GDM1 (cell line): ENCODE data around the gene MKS1.

Experiments
- DNase-seq: peaks from one replicate; lab custom pipeline; 2025; lab: John Stamatoyannopoulos, UW

The MKS1 gene

DNA sequence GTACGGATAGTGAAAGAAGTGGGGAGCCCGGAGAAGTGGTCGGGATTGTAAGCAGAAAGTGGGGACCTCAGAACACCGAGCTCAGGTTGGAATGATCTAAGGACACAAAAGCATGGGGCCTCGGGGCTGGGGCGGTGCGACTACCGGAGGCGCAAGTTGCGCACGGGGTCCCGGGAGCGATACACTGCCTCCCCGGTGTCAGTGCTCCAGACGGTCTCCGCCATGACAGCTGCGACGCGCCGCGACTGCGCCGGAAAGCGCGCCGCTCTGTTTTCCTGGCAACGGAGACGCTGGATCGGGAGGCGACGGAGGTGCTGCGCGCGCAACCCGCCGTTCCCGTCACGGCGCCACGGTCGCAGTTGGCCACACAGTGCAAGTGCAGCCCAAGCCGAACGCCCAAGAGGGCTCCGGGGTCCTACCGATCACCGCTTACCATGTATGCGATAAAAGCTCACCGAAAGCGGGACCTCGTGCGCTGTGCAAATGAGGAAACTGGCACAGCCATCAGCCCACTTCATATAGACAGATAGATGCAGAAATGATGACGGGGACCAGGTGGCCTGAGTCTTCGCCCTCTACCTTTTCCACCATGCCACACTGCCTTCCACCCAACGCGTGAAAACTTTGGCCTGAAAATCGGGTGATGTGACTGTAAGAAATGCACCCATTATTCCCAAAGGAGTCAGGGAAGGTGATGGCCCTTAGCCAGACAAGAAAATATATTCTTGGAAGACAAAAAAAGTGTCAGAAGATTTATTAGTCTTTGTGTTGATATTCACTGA, at the start of gene MKS1:
MKS1 (minus strand) TSS at position 249 of the 782 bp plus-strand sequence; CDS start at position 224, 25 bp downstream.
- peak; percentile 95 for DNase-seq

DNA sequence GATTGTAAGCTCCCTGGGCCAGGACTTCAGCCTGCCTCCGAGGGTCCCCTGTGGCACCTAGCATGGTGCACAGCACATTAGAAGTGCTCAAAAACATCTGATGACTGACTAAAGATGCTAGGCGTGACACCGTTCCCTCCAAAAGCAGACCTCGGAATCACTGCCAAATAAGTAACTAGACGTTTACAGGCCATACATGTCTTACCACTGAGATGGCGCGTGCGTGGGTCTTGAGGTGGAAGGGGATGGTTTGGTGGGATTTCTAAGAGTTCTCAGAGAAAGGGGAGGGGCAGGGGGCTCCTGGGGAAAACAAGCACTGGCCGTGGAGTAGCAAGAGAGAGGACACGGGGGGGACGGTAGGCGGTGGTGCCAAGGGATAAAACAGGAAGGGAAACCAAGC, 49.3 kb upstream of the MKS1 start:
- no peak for DNase-seq

DNA sequence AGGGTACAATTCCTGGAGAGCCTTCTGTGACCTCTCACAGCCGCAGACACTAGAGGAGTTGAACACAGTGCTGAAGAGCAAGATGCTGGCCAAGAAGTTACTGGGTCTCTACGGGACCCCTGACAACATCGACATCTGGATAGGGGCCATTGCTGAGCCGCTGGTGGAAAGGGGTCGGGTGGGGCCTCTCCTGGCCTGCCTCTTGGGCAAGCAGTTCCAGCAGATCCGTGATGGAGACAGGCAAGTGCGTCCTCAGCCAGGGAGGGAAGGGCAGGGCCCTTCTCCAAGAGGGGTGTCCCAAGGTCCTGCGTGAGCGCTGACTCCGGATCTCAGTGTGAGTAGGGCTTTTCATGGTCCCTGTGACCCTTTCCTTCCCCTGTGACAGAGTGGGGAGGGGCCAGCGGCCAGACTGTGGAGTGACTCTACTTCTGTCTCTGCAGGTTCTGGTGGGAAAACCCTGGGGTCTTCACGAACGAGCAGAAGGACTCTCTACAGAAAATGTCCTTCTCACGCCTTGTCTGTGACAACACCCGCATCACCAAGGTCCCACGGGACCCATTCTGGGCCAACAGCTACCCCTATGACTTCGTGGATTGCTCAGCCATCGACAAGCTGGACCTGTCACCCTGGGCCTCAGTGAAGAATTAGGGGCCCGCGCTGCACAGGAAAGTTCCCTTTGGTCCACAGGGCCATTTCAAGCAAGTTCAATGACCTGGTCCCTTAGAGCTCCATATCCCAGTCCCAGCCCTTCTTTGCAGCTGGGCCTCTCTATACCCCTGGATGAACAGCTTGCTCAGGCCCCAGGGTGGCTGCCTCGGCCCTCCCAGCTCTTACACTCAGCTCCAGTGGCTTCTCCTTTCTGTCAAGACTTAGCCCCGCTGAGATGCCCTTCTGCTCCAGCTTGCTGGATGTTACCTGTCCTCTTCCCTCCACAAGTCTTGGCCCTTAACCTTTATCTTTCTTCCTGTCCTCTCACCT, 48.6 kb upstream of the MKS1 start:
- no peak for DNase-seq

DNA sequence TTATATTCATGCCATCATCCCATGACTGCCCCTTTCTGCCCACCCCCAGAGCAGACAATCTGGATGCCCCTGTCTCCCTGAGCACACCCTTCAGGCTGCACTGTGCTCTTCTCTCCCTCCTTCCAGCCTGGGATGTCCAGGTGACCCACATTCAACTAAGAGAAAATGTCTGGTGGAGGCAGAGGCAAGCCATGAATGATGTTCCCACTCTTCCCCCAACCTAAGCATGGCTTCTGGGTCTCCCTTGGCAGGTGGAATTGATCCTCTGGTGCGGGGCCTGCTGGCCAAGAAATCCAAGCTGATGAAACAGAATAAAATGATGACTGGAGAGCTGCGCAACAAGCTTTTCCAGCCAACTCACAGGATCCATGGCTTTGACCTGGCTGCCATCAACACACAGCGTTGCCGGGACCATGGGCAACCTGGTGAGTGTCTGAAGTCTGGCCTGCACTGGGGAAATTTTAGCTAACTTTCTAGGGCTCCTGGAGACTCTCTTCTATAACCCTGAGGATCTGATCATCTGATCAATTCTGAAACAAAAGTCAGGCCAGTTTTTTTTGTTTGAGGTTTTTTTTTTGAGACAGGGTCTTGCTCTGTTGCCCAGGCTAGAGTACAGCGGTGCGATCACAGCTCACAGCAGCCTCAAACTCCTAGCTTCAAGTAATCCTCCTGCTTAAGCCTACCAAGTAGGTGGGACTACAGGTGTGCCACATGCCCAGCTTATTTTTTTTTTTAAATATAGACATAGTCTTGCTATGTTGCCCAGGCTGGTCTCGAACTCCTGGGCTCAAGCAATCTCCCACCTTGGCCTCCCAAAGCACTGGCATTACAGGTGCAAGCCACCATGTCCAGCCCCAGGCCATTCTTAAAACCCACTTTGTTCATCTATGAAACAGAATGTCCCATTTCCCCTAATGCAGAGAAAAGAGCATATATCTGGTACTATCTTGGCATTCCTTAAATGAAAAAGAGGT, 47.1 kb upstream of the MKS1 start:
- no peak for DNase-seq

DNA sequence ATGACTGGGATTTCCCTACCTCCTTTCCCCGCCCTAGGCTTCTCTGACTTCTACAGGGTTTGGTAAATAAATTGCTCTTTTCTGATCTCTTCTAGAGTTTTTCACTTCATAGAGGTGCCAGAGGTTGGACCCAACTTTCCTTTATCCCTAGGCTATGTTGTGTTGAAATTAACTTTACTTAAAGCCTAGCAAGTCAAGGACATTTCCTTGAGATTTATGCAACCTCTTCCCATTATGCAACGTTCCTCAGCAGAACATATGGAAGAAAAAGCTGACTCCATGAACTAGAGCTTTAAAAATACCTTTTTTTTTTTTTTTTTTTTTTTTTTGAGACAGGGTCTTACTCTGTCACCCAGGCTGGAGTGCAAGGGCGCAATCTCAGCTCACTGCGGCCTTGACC, 46.2 kb upstream of the MKS1 start:
- DNase-seq: no peak

DNA sequence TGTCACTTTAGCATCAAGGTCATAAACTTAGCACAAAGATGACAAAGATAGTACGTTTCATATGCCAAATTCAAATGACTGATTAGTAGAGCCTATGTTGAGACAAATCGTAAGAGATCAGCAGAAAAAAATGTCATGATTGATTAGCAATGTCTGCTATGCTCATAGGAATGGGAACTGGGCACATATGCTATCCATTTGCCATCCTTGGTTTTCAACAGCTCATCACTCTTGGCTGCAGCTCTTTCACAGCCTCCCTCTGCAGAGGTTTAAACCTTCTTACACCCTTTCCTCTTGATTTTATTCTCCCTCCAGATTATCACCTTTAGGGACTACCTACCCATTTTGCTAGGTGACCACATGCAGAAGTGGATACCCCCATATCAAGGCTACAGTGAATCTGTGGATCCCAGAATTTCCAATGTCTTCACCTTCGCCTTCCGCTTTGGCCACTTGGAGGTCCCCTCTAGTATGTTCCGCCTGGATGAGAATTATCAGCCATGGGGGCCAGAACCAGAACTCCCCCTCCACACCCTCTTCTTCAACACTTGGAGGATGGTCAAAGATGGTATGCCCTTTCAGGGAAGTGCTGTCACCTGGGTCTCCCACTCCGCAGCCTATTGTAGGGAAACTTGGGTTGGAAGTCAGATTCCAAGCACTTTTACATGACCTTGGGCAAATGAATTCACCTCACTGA, 45.5 kb upstream of the MKS1 start:
- DNase-seq: no peak

DNA sequence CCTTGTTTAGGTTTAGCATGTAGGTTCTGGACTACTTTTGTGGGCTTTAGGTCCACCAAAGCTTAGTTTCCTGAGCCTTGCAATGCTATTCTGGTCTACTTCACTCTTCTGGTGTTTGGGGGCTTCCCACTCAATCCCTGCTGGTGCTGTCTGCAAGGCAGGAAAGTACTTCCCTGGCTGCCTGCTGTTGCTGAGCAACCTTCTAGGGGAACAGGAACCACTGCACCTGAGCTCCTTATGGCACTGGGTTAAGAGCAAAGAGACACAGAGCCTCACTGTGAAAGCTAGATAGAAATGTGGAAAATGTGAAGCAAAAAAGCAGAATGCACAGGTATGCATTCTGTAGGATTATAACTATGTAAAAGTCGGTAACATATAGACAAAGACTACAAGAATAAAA, 44.7 kb upstream of the MKS1 start:
- DNase-seq: no peak

DNA sequence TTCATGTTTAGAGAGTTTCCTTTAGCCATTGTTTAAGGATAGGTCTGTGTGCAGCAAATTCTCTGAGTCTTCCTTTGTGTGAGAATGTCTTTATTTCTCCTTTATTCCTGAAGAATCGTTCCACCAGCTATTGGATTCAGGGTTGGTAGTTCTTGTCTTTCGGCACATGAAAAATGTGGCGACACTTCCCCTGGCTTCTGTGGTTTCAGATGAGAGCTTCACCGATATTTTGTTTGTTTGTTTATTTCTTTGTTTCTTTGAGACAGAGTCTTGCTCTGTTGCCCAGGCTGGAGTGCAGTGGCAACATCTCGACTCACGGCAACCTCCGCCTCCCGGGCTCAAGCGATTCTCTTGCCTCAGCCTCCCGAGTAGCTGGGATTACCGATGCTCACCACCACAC, 43.1 kb upstream of the MKS1 start:
- DNase-seq: no peak

DNA sequence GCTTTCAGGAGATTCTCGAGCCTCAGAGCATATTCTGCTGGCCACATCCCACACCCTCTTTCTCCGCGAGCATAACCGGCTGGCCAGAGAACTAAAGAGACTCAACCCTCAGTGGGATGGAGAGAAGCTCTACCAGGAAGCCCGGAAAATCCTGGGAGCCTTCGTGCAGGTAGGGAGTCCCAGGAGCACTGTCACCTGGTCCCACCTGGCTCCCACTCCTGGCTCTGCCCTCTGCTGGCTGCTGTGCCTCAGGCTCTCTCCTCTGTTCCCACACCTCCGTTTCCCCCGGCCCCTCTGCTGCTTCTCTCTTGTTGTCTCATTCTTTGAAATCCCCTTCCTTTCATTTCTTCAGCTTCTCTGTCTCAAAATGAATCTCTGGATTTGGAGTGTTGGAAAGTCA, 35.7 kb upstream of the MKS1 start:
- no peak for DNase-seq

DNA sequence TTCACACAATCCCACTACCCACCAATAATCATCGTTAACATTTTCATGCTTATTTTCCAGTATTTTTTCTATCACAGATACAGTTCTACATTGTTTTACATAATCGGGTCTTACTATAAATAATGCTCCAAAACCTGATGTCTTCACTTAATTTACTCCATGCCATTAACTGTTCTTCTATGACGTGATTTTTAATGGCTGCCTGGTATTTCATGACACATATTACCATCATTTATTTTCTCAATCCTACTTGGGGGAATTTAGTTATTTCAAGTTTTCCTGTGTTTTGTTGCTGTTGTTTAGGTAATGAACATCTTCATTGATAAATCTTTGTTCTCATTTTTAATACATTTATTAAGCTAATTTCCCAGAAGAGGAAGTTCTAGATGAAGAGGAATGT, 34.0 kb upstream of the MKS1 start:
- DNase-seq: no peak

DNA sequence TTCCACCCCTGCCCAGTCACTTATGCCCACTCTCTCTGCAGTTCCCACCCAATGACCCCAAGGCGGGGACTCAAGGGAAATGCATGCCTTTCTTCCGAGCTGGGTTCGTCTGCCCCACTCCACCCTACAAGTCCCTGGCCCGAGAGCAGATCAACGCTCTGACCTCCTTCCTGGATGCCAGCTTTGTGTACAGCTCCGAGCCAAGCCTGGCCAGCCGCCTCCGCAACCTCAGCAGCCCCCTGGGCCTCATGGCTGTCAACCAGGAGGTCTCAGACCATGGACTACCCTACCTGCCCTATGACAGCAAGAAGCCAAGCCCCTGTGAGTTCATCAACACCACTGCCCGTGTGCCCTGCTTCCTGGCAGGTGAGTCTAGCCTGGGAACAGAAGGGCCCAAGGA, 33.1 kb upstream of the MKS1 start:
- no peak for DNase-seq

DNA sequence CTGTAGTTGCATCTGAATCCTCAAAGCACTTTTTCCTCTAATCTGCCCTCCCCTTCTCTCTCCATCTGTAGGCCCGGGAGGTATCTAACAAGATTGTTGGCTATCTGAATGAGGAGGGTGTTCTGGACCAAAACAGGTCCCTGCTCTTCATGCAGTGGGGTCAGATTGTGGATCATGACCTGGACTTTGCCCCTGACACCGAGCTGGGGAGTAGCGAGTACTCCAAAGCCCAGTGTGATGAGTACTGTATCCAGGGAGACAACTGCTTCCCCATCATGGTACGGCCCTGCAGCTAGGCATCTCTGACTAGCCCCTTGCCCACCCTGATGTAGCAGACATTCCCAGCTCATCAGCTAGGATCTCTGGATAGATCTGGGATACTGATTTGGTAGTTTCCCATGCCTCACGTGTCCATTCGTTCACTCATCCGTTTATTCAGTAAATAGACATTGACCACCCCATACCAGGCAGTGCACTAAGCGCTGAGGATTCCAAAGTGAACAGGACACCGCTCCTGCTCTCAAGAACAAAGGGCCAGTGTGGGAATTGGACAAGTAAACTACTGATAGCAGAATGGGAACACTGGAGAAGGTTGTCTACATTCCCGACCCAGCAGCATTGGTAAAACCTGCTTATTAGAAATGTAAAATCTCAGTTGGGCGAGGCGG, 31.4 kb upstream of the MKS1 start:
- no peak for DNase-seq

DNA sequence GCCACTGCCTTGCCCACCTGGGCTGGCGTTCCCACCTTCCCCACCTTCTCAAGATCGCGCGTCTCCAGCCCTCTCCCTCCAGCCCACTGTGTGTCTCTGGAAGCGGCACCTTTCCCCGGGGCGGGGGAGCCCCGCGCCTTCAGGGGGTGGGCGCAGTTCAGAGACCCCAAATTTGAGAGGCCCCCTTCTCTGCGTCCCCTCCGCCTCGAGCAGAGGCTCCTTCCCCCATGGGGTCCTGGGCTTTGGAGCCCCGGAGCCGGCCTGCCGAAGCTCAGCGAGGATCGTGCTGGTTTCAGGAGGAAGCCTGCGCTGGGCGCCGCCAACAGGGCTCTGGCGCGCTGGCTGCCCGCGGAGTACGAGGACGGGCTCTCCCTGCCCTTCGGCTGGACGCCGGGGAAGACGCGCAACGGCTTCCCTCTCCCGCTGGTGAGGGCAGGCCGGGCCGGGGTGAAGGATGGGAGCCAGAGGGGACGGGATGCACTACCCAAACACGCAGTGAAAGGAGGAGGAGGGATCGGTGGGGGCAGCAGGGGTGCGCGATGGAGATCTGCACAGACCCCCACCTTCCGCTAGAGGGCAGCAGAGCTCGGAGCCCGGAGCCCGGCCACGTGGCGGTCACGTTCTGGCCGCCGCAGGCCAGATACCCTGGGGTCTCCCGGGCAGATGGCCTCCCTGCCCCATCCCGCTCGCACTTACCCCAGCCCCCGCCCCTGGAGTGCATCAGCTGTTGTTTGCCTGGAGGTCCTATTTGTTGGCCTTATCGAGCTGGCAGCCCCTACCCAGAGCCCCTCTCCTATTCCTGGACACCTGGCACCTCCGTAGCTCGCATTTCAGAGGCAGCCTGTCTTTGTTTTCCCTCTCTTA, 30.4 kb upstream of the MKS1 start:
- DNase-seq: peak; percentile 42

DNA sequence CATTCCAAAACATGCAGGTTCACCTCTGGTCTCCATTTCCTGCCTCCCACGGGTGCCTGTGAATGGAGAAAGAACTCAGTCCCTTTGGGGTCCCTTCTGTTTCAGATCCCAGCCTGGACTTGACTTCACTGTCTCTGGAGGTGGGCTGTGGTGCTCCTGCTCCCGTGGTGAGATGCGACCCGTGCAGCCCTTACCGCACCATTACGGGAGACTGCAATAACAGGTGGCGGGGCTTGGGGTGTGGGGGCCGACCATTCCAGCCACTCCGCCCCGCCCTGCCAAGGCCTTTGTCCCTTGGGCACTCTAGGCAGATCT, 29.9 kb upstream of the MKS1 start:
- no peak for DNase-seq

DNA sequence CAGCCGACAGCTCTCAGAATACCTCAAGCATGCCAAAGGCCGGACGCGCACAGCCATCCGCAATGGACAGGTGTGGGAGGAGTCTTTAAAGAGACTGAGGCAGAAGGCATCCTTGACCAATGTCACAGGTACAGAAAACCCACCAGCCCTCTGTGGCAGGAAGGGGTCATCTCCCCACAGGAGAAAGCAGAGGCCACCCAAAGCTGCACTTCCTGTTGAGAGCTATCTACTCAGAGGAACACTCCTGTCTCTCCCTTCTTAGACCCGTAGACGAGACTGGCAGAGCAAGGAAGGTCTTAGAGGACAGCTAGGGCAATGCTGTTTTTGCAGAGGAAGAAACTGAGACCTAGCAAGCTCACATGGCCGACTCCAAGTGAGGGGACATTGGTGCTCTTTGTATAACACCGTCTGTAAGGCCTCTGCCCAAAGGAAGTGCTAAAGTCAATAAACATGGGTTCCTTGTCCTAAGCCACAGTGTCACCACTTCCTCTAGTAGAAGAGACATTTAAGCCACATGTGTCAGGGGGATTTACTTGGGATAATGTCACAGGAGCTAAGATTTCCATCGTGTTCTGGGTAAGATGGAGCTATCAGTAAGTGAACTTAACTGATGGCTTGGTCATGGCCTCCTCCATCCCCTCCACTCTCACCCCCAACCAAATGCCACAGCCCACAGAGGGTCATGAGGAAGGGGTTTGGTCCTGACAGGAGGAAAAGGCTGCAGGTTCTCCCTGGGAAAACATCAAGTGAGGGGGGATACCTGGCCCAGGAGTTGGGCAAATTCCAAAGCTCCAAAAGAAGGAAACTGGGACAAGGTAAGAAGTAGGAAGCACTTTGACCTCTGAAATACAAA, 28.7 kb upstream of the MKS1 start:
- DNase-seq: peak; percentile 36

DNA sequence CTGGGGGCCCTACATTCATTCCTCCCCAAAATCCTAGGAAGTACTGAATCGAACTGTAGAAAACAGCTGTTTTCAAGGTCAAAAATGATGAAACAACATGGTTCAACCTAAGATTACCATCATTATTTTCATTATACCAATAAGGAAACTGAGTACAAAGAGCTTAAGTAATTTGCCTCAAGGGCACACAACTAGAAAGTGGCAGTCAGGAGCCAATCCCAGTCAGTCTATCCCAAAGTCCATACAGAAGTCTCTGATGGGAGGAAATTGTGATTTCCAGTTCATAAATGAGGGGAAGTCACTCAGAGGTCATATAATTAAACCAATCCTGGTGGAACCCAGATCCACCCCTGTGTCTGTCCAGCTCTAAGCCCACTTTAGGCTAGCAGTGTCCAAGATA, 27.7 kb upstream of the MKS1 start:
- no peak for DNase-seq

DNA sequence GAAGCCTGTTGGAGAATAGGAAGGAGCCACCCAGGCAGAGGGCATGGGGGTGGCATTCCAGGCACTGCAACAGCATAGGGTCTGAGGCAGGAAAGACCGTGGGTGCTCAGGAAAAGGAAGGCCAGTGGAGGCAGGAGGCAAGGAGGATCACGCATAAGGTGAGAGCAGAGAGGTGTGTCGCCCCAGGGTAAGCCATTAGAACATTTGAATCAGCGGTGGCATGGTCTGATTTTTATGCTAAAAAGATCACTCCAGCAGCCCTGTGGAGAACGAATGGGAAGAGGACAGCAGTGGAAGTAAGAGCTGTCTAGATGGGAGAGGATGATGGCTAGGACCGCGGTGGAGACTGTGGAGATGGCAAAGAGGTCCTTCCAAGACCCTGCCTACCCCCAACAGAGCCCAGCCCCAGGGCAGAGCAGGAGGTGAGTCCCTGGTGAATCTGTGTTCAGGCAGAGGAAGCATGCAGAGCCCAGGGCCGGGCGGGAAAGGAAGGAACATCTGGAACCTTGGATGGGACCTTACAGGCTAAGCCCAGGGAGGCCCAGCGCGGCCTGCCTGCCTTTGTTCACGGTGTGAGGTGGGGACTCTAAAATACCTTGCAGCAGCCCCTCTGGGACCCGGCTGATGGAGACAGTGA, 27.2 kb upstream of the MKS1 start:
- DNase-seq: no peak

DNA sequence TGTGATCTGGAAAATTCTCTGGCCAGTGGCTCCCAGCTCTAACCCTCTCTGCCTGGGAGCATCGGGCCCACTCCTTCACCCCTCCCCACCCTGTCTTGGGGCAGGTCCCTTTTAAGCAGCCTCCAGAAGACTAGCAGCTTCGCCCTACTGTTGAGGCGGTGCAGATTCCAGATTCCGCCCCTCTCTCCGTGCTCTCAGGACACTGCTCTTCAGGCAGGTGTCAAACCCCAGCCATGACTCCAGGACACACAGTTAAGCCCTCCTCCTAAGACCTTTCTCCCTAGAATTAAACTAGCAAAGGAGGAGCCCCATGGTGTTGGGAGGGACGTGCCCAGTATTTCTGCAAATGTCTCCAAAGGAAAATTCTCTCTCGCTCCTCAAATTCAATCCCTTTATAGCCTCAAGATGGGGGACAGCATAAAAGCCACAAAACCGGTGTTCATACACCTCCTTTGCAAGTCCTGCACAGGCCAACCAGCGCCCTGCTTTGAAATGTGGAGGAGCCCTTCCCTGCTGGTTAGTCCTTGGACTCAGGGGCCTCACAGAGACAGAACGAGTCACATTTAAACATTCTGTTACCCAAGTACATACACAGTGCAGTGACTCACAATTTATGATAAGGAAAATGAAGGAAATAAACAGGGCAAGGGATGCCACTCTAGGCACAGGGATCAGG, 26.5 kb upstream of the MKS1 start:
- DNase-seq: no peak
